Measurements from ENCODE around the gene ARGLU1. TPM values are rescaled to one million over a fixed set of nuclear protein-coding genes. Genes with fewer than 3 reads are reported as not detected.

The ARGLU1 gene
- 89.0 and 128 TPM in 2 replicates for total RNA-seq (ENCODE audit: low replicate concordance)
- long read RNA-seq, full-length matches to known transcripts: 63 of 118 reads
- long read RNA-seq, partial matches to known transcripts: 40 of 118 reads
- long read RNA-seq, other reads (novel, unspliced or antisense): 15 of 118 reads

GRCh38 chr13:106567474-106568298, at the start of gene ARGLU1:
TSS of gene ARGLU1 (minus strand) at chr13:106568137. CDS start at chr13:106567919, 218 bp downstream.
- Mint-ChIP-seq H3K36me3 (peaks cover 13% of the 10 kb centered on the region), H3K4me3 (peak within 1 kb of the TSS; percentile 94), H3K27me3 (no peaks in the 10 kb centered on the region), H3K27ac (peak within 1 kb of the TSS; percentile 96), H3K9me3 (no peaks in the 10 kb centered on the region), H3K4me1 (ENCODE audit: unreplicated experiment) (peaks cover 40% of the 10 kb centered on the region)
- no peak for TF ChIP-seq CTCF (conservative IDR thresholded peaks at IDR 0.05)
- peak; percentile 95 for DNase-seq (ENCODE audit: extremely low spot score, unreplicated experiment)

DNA sequence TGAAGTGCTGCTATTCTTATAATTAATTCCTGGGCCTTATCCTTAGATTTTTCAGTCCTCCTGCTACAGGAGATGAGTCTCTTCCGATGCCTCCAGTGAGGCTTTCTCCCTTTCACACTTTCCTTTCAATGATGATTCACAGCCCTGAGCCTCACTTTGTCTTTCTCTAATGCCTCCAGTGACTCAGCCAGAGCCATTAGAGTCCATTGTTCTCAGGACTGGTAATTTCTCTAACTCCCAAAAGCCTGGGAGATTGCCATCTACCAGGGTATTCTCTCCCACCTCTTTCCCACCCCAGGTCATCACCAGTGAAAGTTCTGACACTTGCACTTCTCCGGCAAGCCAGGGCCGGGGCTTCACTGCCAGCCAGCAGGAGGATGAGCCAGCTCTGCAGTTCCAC, 49.6 kb upstream of the ARGLU1 start:
- no peak for TF ChIP-seq CTCF (conservative IDR thresholded peaks at IDR 0.05)
- Mint-ChIP-seq H3K4me1 (ENCODE audit: unreplicated experiment) (peaks cover 8% of the 10 kb centered on the region), H3K4me3 (no peak overlapping the region), H3K27ac (no peak overlapping the region), H3K36me3 (no peaks in the 10 kb centered on the region), H3K27me3 (peaks cover 7% of the 10 kb centered on the region), H3K9me3 (peaks cover 5% of the 10 kb centered on the region)
- DNase-seq (ENCODE audit: extremely low spot score, unreplicated experiment): no peak

GRCh38 chr13:106616729-106617128, 48.8 kb upstream of the ARGLU1 start:
- Mint-ChIP-seq H3K27me3 (peaks cover 7% of the 10 kb centered on the region), H3K9me3 (peaks cover 5% of the 10 kb centered on the region), H3K4me3 (no peak overlapping the region), H3K4me1 (ENCODE audit: unreplicated experiment) (peaks cover 8% of the 10 kb centered on the region), H3K27ac (no peak overlapping the region), H3K36me3 (no peaks in the 10 kb centered on the region)
- no peak for TF ChIP-seq CTCF (conservative IDR thresholded peaks at IDR 0.05)
- no peak for DNase-seq (ENCODE audit: extremely low spot score, unreplicated experiment)

DNA sequence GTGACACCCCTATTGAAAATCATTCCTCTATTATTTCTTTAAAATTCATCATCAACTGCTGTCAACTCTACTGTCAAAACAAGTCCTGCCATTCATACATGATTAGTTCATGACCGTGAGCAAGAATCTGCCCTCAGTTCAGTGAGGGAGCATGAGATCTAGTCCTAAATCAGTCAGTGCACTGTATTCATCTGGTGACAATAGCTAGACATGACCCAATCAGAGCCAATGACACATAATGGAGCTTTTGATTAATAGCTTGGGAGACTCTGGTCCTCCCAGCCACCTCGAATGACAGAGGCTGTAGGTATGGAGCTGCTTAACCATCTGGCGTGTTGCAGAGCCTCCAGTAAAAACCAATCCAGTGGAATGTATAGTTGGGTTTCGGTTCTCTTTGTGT, 46.9 kb upstream of the ARGLU1 start:
- TF ChIP-seq CTCF (conservative IDR thresholded peaks at IDR 0.05): no peak
- Mint-ChIP-seq H3K4me3 (no peak overlapping the region), H3K4me1 (ENCODE audit: unreplicated experiment) (peaks cover 2% of the 10 kb centered on the region), H3K9me3 (peaks cover 7% of the 10 kb centered on the region), H3K36me3 (no peaks in the 10 kb centered on the region), H3K27ac (no peak overlapping the region), H3K27me3 (peaks cover 8% of the 10 kb centered on the region)
- DNase-seq (ENCODE audit: extremely low spot score, unreplicated experiment): no peak

GRCh38 chr13:106612688-106613087, 44.8 kb upstream of the ARGLU1 start:
- Mint-ChIP-seq H3K4me3 (no peak overlapping the region), H3K27me3 (peaks cover 6% of the 10 kb centered on the region), H3K9me3 (peaks cover 5% of the 10 kb centered on the region), H3K36me3 (no peaks in the 10 kb centered on the region), H3K27ac (no peak overlapping the region), H3K4me1 (ENCODE audit: unreplicated experiment) (no peaks in the 10 kb centered on the region)
- no peak for TF ChIP-seq CTCF (conservative IDR thresholded peaks at IDR 0.05)
- no peak for DNase-seq (ENCODE audit: extremely low spot score, unreplicated experiment)

Measured in type B pancreatic cell (in vitro differentiated cells).